Measurements from ENCODE around the gene TSPAN13.
A peak's percentile ranks its signal among the peaks of the same experiment; 100 is the strongest.

The TSPAN13 gene

DNA sequence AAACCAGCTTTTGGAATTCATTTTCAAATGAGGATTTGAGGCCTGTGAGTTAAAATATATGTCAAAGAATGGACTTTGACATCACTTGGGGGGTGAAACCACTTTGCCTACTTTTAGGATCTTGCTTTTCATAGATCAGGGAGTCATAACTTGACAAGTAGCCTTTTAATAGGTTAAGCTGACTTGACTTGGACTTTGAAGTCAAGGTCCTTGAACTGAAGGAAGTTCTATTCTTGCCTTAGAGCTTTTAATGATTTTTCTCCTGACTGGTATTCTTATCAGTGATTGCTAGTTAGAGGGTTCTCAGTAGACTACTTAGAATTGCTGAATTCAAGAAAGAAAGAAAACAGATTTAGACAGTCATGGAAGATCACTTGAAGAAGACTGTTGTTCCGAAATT is 33.6 kb downstream of the TSPAN13 start:
- no peak for DNase-seq (ENCODE audit: low read depth in 2 of 2)
- H3K4me3 ChIP-seq (replicated peaks in 1 of 2; ENCODE audit: low read depth in 2 of 2, low read length in 2 of 2): no peak overlapping the region
- TF ChIP-seq, protein P1, sequence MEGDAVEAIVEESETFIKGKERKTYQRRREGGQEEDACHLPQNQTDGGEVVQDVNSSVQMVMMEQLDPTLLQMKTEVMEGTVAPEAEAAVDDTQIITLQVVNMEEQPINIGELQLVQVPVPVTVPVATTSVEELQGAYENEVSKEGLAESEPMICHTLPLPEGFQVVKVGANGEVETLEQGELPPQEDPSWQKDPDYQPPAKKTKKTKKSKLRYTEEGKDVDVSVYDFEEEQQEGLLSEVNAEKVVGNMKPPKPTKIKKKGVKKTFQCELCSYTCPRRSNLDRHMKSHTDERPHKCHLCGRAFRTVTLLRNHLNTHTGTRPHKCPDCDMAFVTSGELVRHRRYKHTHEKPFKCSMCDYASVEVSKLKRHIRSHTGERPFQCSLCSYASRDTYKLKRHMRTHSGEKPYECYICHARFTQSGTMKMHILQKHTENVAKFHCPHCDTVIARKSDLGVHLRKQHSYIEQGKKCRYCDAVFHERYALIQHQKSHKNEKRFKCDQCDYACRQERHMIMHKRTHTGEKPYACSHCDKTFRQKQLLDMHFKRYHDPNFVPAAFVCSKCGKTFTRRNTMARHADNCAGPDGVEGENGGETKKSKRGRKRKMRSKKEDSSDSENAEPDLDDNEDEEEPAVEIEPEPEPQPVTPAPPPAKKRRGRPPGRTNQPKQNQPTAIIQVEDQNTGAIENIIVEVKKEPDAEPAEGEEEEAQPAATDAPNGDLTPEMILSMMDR (IDR thresholded peaks at IDR 0.05; ENCODE audit: low read depth, low read length): no peak

- H3K4me3 ChIP-seq (replicated peaks in 1 of 2; ENCODE audit: low read depth in 2 of 2, low read length in 2 of 2): no peak overlapping the region
- DNase-seq (ENCODE audit: low read depth in 2 of 2): no peak
- TF ChIP-seq, protein P1 (IDR thresholded peaks at IDR 0.05; ENCODE audit: low read depth, low read length): no peak
Measured at GRCh38 chr7:16791071-16791470, 37.5 kb downstream of the TSPAN13 start.

- H3K4me3 ChIP-seq (replicated peaks in 1 of 2; ENCODE audit: low read depth in 2 of 2, low read length in 2 of 2): no peak overlapping the region
- TF ChIP-seq, protein P1 (IDR thresholded peaks at IDR 0.05; ENCODE audit: low read depth, low read length): no peak
- DNase-seq (ENCODE audit: low read depth in 2 of 2): no peak
Measured at GRCh38 chr7:16791905-16792698, 38.5 kb downstream of the TSPAN13 start.

GRCh38 chr7:16794986-16795385 is 41.4 kb downstream of the TSPAN13 start:
- TF ChIP-seq, protein P1 (IDR thresholded peaks at IDR 0.05; ENCODE audit: low read depth, low read length): no peak
- no peak overlapping the region for H3K4me3 ChIP-seq (replicated peaks in 1 of 2; ENCODE audit: low read depth in 2 of 2, low read length in 2 of 2)
- DNase-seq (ENCODE audit: low read depth in 2 of 2): no peak

- H3K4me3 ChIP-seq (replicated peaks in 1 of 2; ENCODE audit: low read depth in 2 of 2, low read length in 2 of 2): no peak overlapping the region
- TF ChIP-seq, protein P1 (IDR thresholded peaks at IDR 0.05; ENCODE audit: low read depth, low read length): no peak
- DNase-seq (ENCODE audit: low read depth in 2 of 2): no peak
Measured at GRCh38 chr7:16795624-16796023, 42.1 kb downstream of the TSPAN13 start.

GRCh38 chr7:16801111-16801542 is 47.6 kb downstream of the TSPAN13 start:
- TF ChIP-seq, protein P1 (IDR thresholded peaks at IDR 0.05; ENCODE audit: low read depth, low read length): peak; percentile 52
- DNase-seq (ENCODE audit: low read depth in 2 of 2): peak; percentile 66 to 83

More at GRCh38 chr7:16801111-16801542, 47.6 kb downstream of the TSPAN13 start:
- no peak overlapping the region for H3K4me3 ChIP-seq (replicated peaks in 1 of 2; ENCODE audit: low read depth in 2 of 2, low read length in 2 of 2)

Measured in cardiac fibroblast (primary cell).